ENCODE measurements around the gene HPX.

DNA sequence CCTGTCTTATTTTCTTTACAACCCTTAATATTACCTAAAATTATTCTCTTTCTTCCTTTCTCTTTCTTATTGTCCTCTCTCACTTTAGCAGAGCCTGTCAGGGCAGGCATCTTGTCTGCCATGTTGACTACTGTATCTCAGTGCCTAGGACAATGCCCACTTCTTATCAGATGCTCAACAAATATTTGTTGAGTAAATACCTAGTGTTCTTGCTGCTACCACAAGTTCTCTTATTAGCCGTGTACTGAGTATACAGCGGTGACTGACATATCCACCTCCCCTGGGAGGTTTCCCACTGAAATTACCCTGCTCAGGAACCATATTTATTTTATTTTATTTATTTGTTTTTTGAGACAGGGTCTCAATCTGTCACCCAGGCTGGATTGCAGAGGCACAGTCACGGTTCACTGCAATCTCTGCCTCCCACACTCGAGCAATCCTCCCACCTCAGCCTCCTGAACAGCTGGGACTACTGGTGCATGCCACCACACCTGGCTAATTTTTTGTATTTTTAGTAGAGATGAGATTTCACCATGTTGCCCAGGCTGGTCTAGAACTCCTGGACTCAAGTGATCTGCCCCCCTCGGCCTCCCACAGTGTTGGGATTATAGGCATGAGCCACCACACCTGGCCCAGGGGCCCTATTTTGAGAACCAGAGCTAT, 6.7 kb downstream of the HPX start:
- TF ChIP-seq, protein P1, sequence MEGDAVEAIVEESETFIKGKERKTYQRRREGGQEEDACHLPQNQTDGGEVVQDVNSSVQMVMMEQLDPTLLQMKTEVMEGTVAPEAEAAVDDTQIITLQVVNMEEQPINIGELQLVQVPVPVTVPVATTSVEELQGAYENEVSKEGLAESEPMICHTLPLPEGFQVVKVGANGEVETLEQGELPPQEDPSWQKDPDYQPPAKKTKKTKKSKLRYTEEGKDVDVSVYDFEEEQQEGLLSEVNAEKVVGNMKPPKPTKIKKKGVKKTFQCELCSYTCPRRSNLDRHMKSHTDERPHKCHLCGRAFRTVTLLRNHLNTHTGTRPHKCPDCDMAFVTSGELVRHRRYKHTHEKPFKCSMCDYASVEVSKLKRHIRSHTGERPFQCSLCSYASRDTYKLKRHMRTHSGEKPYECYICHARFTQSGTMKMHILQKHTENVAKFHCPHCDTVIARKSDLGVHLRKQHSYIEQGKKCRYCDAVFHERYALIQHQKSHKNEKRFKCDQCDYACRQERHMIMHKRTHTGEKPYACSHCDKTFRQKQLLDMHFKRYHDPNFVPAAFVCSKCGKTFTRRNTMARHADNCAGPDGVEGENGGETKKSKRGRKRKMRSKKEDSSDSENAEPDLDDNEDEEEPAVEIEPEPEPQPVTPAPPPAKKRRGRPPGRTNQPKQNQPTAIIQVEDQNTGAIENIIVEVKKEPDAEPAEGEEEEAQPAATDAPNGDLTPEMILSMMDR (IDR thresholded peaks at IDR 0.05): no peak
- no peak for TF ChIP-seq EP300 (IDR thresholded peaks at IDR 0.05)
- TF ChIP-seq POLR2A (IDR thresholded peaks at IDR 0.05): no peak
- no peak for TF ChIP-seq POLR2AphosphoS5 (IDR thresholded peaks at IDR 0.05)

All from stomach (tissue), 4 donors.